ENCODE measurements around the gene KRTAP5-5.

- TF ChIP-seq CTCF (IDR thresholded peaks at IDR 0.05) (no peak), POLR2A (IDR thresholded peaks at IDR 0.05) (no peak), EP300 (IDR thresholded peaks at IDR 0.05) (no peak)
Observed at GRCh38 chr11:1656670-1657069, 27.1 kb downstream of the KRTAP5-5 start.

Data from sigmoid colon (tissue), 4 donors.